Parathyroid adenoma (tissue), 2 donors: Measurements from ENCODE around the gene COL4A1.

Experiments
- H2AFZ ChIP-seq: fragments of 300-600 bp; sonication (generic); one replicate; pipeline ENCODE4 v1.7.0; 2017; ENCODE audit warnings: antibody characterized with exemption, mild to moderate bottlenecking
- H3K27ac ChIP-seq: fragments of 300-600 bp; sonication (generic); one replicate; pipeline ENCODE4 v1.7.0; 2017
- H3K27me3 ChIP-seq: fragments of 300-600 bp; sonication (generic); one replicate; pipeline ENCODE4 v1.7.0; 2017; ENCODE audit warnings: low read length; ENCODE audit not compliant: control insufficient read depth, insufficient read depth
- H3K36me3 ChIP-seq: fragments of 300-600 bp; sonication (generic); one replicate; pipeline ENCODE4 v1.7.0; 2017; ENCODE audit warnings: low read length; ENCODE audit not compliant: control insufficient read depth, insufficient read depth
- H3K4me1 ChIP-seq: fragments of 300-600 bp; sonication (generic); one replicate; pipeline ENCODE4 v1.7.0; 2017; ENCODE audit warnings: control low read depth
- H3K4me2 ChIP-seq: fragments of 300-600 bp; sonication (generic); one replicate; pipeline ENCODE4 v1.7.0; 2017; ENCODE audit warnings: low read length
- H3K4me3 ChIP-seq: fragments of 300-600 bp; sonication (generic); one replicate; pipeline ENCODE4 v1.7.0; 2017; ENCODE audit warnings: low read depth, low read length
- H3K79me2 ChIP-seq: fragments of 300-600 bp; sonication (generic); one replicate; pipeline ENCODE4 v1.7.0; 2017; ENCODE audit warnings: control low read depth
- H3K9ac ChIP-seq: fragments of 300-600 bp; sonication (generic); one replicate; pipeline ENCODE4 v1.7.0; 2017; ENCODE audit warnings: mild to moderate bottlenecking
- H3K9me3 ChIP-seq: fragments of 300-600 bp; sonication (generic); one replicate; pipeline ENCODE4 v1.7.0; 2017; ENCODE audit warnings: low read length; ENCODE audit not compliant: control insufficient read depth
- CTCF ChIP-seq: fragments of 300-600 bp; sonication (generic); IDR thresholded peaks from one replicate; pipeline ENCODE4 v1.7.0; 2017; ENCODE audit warnings: antibody characterized with exemption, mild to moderate bottlenecking
- donor health status: primary hyperparathyroidism.

Gene COL4A1

GRCh38 chr13:110282316-110282841 lies 24.6 kb downstream of the COL4A1 start:
- no peaks in the 10 kb centered on the region for H3K9me3 ChIP-seq
- H3K27me3 ChIP-seq: no peaks in the 10 kb centered on the region
- no peaks in the 10 kb centered on the region for H3K79me2 ChIP-seq
- no peak overlapping the region for H3K27ac ChIP-seq
- H3K36me3 ChIP-seq: no peaks in the 10 kb centered on the region
- H3K4me3 ChIP-seq: no peak overlapping the region
- H3K9ac ChIP-seq: no peak overlapping the region
- no peak overlapping the region for H2AFZ ChIP-seq
- no peak overlapping the region for H3K4me2 ChIP-seq
- H3K4me1 ChIP-seq: no peaks in the 10 kb centered on the region
- no peak for TF ChIP-seq CTCF

GRCh38 chr13:110281736-110282135 lies 25.2 kb downstream of the COL4A1 start:
- no peak overlapping the region for H3K9ac ChIP-seq
- no peaks in the 10 kb centered on the region for H3K9me3 ChIP-seq
- no peak overlapping the region for H3K4me2 ChIP-seq
- no peak for TF ChIP-seq CTCF
- no peak overlapping the region for H2AFZ ChIP-seq
- H3K27me3 ChIP-seq: no peaks in the 10 kb centered on the region
- H3K79me2 ChIP-seq: no peaks in the 10 kb centered on the region
- no peak overlapping the region for H3K4me3 ChIP-seq
- no peak overlapping the region for H3K27ac ChIP-seq
- H3K4me1 ChIP-seq: no peaks in the 10 kb centered on the region
- H3K36me3 ChIP-seq: no peaks in the 10 kb centered on the region

GRCh38 chr13:110280985-110281688 lies 25.8 kb downstream of the COL4A1 start:
- H3K4me2 ChIP-seq: no peak overlapping the region
- no peak for TF ChIP-seq CTCF
- H3K79me2 ChIP-seq: no peaks in the 10 kb centered on the region
- H3K27ac ChIP-seq: peak overlapping the region; percentile 32
- no peaks in the 10 kb centered on the region for H3K4me1 ChIP-seq
- H3K27me3 ChIP-seq: no peaks in the 10 kb centered on the region
- no peak overlapping the region for H2AFZ ChIP-seq
- no peaks in the 10 kb centered on the region for H3K9me3 ChIP-seq
- H3K36me3 ChIP-seq: no peaks in the 10 kb centered on the region
- H3K9ac ChIP-seq: no peak overlapping the region
- no peak overlapping the region for H3K4me3 ChIP-seq

- Histone ChIP-seq H3K9ac (no peak overlapping the region), H3K9me3 (no peaks in the 10 kb centered on the region), H3K27ac (peak overlapping the region; percentile 32), H3K27me3 (no peaks in the 10 kb centered on the region), H2AFZ (no peak overlapping the region), H3K36me3 (no peaks in the 10 kb centered on the region), H3K4me1 (no peaks in the 10 kb centered on the region), H3K4me2 (no peak overlapping the region), H3K4me3 (no peak overlapping the region), H3K79me2 (no peaks in the 10 kb centered on the region)
- TF ChIP-seq CTCF: no peak
Observed at GRCh38 chr13:110280231-110280813, 26.6 kb downstream of the COL4A1 start.
